ENCODE results near the gene PCNA.

DNA sequence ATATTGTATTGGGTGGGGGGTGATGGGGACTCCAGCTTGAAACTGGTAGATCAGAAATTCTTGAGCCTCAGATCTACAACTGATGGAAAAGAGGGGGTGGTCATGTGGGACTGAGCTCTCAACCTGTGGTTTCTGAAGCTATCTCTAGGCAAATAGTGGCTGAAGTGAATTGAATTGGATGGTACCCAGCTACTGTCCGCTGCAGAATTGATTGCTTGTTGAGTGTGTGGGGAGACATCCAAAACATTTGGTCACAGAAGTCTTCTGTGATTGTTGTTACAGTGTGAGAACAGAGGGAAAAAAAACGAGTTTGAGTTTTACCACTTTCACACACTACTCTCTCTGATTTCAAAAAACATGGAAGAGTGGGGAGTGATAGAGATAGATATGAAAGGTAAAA lies 21.9 kb upstream of the PCNA start:
- TF ChIP-seq POLR2AphosphoS5 (IDR thresholded peaks at IDR 0.05; ENCODE audit: low read depth, low read length) (no peak), POLR2A (IDR thresholded peaks at IDR 0.05; ENCODE audit: low read depth, low read length) (no peak)
